ENCODE data around the gene TEX13D.

GRCh38 chrX:124337916-124338315, 5.5 kb downstream of the TEX13D start:
- TF ChIP-seq POLR2AphosphoS5 (IDR thresholded peaks at IDR 0.05) (no peak), CTCF (IDR thresholded peaks at IDR 0.05) (no peak), POLR2A (IDR thresholded peaks at IDR 0.05) (no peak), EP300 (IDR thresholded peaks at IDR 0.05; ENCODE audit: low read depth) (no peak)
